OCI-LY7 (cell line): ENCODE measurements around the gene NGEF.

ENCODE experiments used
- EZH2phosphoT487 ChIP-seq: fragments of 200-600 bp; sonication (generic); IDR thresholded peaks from 2 replicates; pipeline ENCODE4 v1.6.1; 2018; ENCODE audit warnings: low read depth, borderline replicate concordance, mild to moderate bottlenecking, mixed run types, antibody characterized with exemption, low read length, moderate library complexity, mixed read lengths
- TF ChIP-seq, protein P1 (sequence below): fragments of 200-600 bp; sonication (generic); conservative IDR thresholded peaks from 2 replicates; pipeline ENCODE4 v1.5.1; 2014; ENCODE audit warnings: mild to moderate bottlenecking, antibody characterized with exemption, low read length, moderate library complexity, mixed read lengths

DNA sequence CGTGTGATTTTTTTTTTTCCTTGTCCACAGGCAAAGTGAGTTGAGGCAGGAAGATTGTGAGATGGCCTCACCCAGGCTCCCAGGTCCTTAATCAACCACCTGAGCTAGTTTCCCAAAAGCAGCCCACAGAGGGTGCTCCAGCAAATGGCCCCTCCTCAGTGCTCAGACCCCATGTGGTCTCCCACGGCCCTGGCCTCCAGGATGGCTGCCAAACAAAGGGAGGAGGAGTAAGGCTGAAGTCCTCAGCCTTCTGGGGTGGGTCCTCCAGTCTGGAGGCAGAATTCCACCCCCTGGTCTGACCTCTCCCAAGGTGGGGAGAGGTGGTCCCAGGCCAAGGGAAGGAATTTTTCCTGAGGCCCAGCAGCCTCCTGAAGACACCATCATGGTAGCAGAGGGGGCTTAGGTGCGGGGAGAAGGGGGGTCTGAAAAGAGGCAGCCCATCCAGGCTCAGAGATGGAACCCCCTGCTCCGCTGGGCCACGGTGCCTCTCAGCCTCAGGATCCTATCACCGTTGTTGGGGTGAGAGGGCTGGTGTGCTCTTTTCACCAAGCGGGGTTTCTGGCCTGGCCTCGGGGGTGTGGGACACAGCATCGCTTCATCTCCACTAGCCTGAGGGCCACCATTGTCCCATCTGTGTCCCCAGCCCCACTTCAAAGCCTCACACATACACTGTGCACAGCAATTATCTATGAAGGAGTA, 2.3 kb downstream of the NGEF start:
- TF ChIP-seq, protein P1, sequence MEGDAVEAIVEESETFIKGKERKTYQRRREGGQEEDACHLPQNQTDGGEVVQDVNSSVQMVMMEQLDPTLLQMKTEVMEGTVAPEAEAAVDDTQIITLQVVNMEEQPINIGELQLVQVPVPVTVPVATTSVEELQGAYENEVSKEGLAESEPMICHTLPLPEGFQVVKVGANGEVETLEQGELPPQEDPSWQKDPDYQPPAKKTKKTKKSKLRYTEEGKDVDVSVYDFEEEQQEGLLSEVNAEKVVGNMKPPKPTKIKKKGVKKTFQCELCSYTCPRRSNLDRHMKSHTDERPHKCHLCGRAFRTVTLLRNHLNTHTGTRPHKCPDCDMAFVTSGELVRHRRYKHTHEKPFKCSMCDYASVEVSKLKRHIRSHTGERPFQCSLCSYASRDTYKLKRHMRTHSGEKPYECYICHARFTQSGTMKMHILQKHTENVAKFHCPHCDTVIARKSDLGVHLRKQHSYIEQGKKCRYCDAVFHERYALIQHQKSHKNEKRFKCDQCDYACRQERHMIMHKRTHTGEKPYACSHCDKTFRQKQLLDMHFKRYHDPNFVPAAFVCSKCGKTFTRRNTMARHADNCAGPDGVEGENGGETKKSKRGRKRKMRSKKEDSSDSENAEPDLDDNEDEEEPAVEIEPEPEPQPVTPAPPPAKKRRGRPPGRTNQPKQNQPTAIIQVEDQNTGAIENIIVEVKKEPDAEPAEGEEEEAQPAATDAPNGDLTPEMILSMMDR = no peak
- TF ChIP-seq EZH2phosphoT487 = no peak
